Stomach (tissue), 19 donors: ENCODE results near the gene TMEM170A. TPM values are rescaled to one million over a fixed set of nuclear protein-coding genes. Genes with fewer than 3 reads are reported as not detected.
A peak's percentile ranks its signal among the peaks of the same experiment; 100 is the strongest.

Experiments
- DNase-seq, 2 donors: peaks; one replicate each; pipeline versions ENCODE4 v3.0.0 to v3.0.0-alpha.2; 2013 to 2019
- H3K27ac ChIP-seq, 5 donors: fragments of 200-600 bp in 4 of 5; sonication (generic) in 4 of 5; one replicate each; pipeline ENCODE4 v1.5.1; 2013 to 2019; ENCODE audit warnings: mild to moderate bottlenecking in 1 of 5, moderate library complexity in 1 of 5
- H3K27me3 ChIP-seq, 3 donors: fragments of 200-600 bp; sonication (generic); one replicate each; pipeline ENCODE4 v1.5.1; 2017 to 2019; ENCODE audit warnings: mixed run types in 1 of 3
- H3K36me3 ChIP-seq, 4 donors: fragments of 200-600 bp; sonication (generic); 1 replicate in 3 of 4; 2 replicates in 1 of 4; pipeline ENCODE4 v1.5.1; 2016 to 2019
- H3K4me1 ChIP-seq, 4 donors: fragments of 200-600 bp; sonication (generic); one replicate each; pipeline ENCODE4 v1.5.1; 2016 to 2019
- H3K4me3 ChIP-seq, 4 donors: fragments of 200-600 bp; sonication (generic) in 3 of 4; one replicate each; pipeline ENCODE4 v1.5.1; 2016 to 2019; ENCODE audit warnings: mild to moderate bottlenecking in 1 of 4
- H3K9me3 ChIP-seq, 4 donors: fragments of 200-600 bp; sonication (generic); one replicate each; pipeline ENCODE4 v1.5.1; 2016 to 2019
- CTCF ChIP-seq, 7 experiments: fragments of 450-650 bp in 4 of 7; fragments of 200-600 bp in 3 of 7; sonication (generic) in 3 of 7; IDR thresholded peaks; one replicate each; pipeline ENCODE4 v1.5.1; 2016 to 2019; ENCODE audit warnings: antibody characterized with exemption in 7 of 7, control low read depth in 2 of 7, mild to moderate bottlenecking in 1 of 7
- EP300 ChIP-seq: sonication (generic); formaldehyde crosslinking; IDR thresholded peaks from one replicate; pipeline ENCODE4 v1.6.1; 2017; ENCODE audit warnings: antibody characterized with exemption
- POLR2A ChIP-seq, 4 donors: fragments of 450-650 bp; IDR thresholded peaks; one replicate each; pipeline ENCODE4 v1.6.1; 2016; ENCODE audit warnings: antibody characterized with exemption in 4 of 4, control low read depth in 2 of 4, mild to moderate bottlenecking in 1 of 4, moderate library complexity in 1 of 4
- POLR2AphosphoS5 ChIP-seq, 3 donors: sonication (generic); formaldehyde crosslinking; IDR thresholded peaks; one replicate each; pipeline ENCODE4 v1.6.1; 2016; ENCODE audit warnings: antibody characterized with exemption in 3 of 3
- whole genome bisulfite sequencing, 5 donors: extraction: QIAGEN DNeasy Blood & Tissue Kit in 3 of 5; methylation state at CpG; one replicate each; pipeline versions ENCODE4 v1.1.5 to v1.1.7; 2013 to 2018; 5-methylcytosine and 5-hydroxymethylcytosine counted together
- intact Hi-C: fragments of 100-400 bp; cut with DNase I; formaldehyde crosslinking; loops from one replicate; pipeline ENCODE4 v1.15.1; 2023; ENCODE audit warnings: low total_unique reads
- long read RNA-seq, 10 donors: transcript quantifications; one replicate each; lab custom pipeline, GENCODE V29; 2026
- polyA plus RNA-seq, 3 donors: library from polyadenylated mRNA; stranded (reverse); fragments of 200-250 nt; gene quantifications; one replicate each; pipeline ENCODE4 v1.2.3, GENCODE V29; 2013
- total RNA-seq, 5 donors: library from RNA; depleted of rRNA; stranded (reverse); fragments of >200 nt; gene quantifications; one replicate each; pipeline versions ENCODE4 v1.1.0 to v1.2.3, GENCODE V29; 2014 to 2016
- donor health status: healthy with polysubstance abuse.
- donor health status: Bipolar disorder and iron deficiency.
- donor health status: healthy.

Gene TMEM170A
- 100 to 1,000 TPM in 1 of 5 donors, 10 to 100 TPM in 3, 1 to 10 TPM in 1; 7.6 to 134 (median 12.0) TPM for total RNA-seq
- polyA plus RNA-seq, result 1 to 10 TPM; 3.6 to 4.1 (median 3.7) TPM
- long read RNA-seq, donor 1, partial matches to known transcripts, result 0 of 2 reads
- long read RNA-seq, donor 1, other reads (novel, unspliced or antisense), result 0 of 2 reads
- long read RNA-seq, donor 2, full-length matches to known transcripts, result 6 of 11 reads
- long read RNA-seq, donor 2, partial matches to known transcripts, result 5 of 11 reads
- long read RNA-seq, donor 2, other reads (novel, unspliced or antisense), result 0 of 11 reads
- long read RNA-seq, donor 3, full-length matches to known transcripts, result 2 of 2 reads
- long read RNA-seq, donor 3, partial matches to known transcripts, result 0 of 2 reads
- long read RNA-seq, donor 3, other reads (novel, unspliced or antisense), result 0 of 2 reads
- long read RNA-seq, donor 4, result 0 reads
- long read RNA-seq, donor 5, partial matches to known transcripts, result 0 of 5 reads
- long read RNA-seq, donor 5, other reads (novel, unspliced or antisense), result 0 of 5 reads
- long read RNA-seq, donor 6, full-length matches to known transcripts, result 7 of 7 reads
- long read RNA-seq, donor 6, partial matches to known transcripts, result 0 of 7 reads
- long read RNA-seq, donor 6, other reads (novel, unspliced or antisense), result 0 of 7 reads
- long read RNA-seq, donor 7, result 0 reads
- long read RNA-seq, donor 8, full-length matches to known transcripts, result 2 of 2 reads
- long read RNA-seq, donor 8, partial matches to known transcripts, result 0 of 2 reads
- long read RNA-seq, donor 8, other reads (novel, unspliced or antisense), result 0 of 2 reads
- long read RNA-seq, donor 9, full-length matches to known transcripts, result 4 of 12 reads
- long read RNA-seq, donor 9, partial matches to known transcripts, result 8 of 12 reads
- long read RNA-seq, donor 9, other reads (novel, unspliced or antisense), result 0 of 12 reads
- long read RNA-seq, donor 10, full-length matches to known transcripts, result 5 of 5 reads
- long read RNA-seq, donor 10, partial matches to known transcripts, result 0 of 5 reads
- long read RNA-seq, donor 10, other reads (novel, unspliced or antisense), result 0 of 5 reads

- H3K4me1 ChIP-seq, result peaks cover 19 to 35% (median 30%) of the 10 kb centered on the region in 4 donors
- TF ChIP-seq POLR2A (IDR thresholded peaks at IDR 0.05), result peak in 2 of 4 donors; percentile 82 to 87
- TF ChIP-seq CTCF (IDR thresholded peaks at IDR 0.05), result peak in 5 of 7 experiments; percentile 95 to 100 (median 100)
- no peak for TF ChIP-seq EP300
- TF ChIP-seq POLR2AphosphoS5 (IDR thresholded peaks at IDR 0.05), result peak; percentile 82 to 98 (median 98)
- WGBS, 5 donors, result 0 to 1% (median 0%) methylated on average over 15 to 89 of the region's 89 CpGs
Observed at GRCh38 chr16:75464122-75464918, at the start of gene TMEM170A. Gene TMEM170A (minus strand): TSS chr16:75464689. CDS start chr16:75464600, 89 bp downstream.

DNA sequence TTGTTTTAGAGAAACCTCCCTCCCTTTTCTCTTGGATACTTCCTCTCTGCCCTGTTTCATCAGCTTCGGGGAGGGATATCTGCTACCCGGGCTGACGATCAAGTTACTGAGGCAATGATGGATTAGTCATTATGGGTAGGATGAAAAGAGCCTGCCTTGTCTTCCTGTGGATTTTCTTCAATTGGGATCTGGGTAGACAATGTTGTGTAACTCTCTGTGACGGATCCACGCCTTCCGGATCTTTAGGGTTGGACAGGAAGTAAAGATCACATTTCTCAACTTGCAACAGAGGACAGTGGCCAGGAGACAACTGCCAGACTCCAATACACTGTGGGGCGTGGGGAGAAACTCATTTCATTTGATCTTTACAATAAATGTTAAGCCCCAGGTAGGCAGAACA is 42.1 kb upstream of the TMEM170A start:
- no peaks in the 10 kb centered on the region for H3K4me1 ChIP-seq
- H3K36me3 ChIP-seq, result no peaks in the 10 kb centered on the region
- no peak overlapping the region for H3K27ac ChIP-seq
- H3K4me3 ChIP-seq, result no peak overlapping the region
- DNase-seq, result no peak
- 38 to 55% (median 41%) methylated on average over 7 of the region's 7 CpGs for WGBS, 5 donors
- H3K27me3 ChIP-seq, result peaks cover 0 to 19% (median 0%) of the 10 kb centered on the region in 3 donors
- H3K9me3 ChIP-seq, result no peaks in the 10 kb centered on the region
- intact Hi-C loops, result no loop called here
- TF ChIP-seq CTCF (IDR thresholded peaks at IDR 0.05), result no peak
- peak in 1 of 3 donors; percentile 5 for TF ChIP-seq POLR2AphosphoS5 (IDR thresholded peaks at IDR 0.05)

More at GRCh38 chr16:75464122-75464918, at the start of gene TMEM170A:
- Histone ChIP-seq H3K27ac (peak within 1 kb of the TSS; percentile 95 to 98 (median 97)), H3K27me3 (no peaks in the 10 kb centered on the region), H3K36me3 (no peaks in the 10 kb centered on the region), H3K4me3 (peak within 1 kb of the TSS; percentile 72 to 98 (median 86)), H3K9me3 (no peaks in the 10 kb centered on the region)
- peak; percentile 100 for DNase-seq
- intact Hi-C loops, result no loop called here

DNA sequence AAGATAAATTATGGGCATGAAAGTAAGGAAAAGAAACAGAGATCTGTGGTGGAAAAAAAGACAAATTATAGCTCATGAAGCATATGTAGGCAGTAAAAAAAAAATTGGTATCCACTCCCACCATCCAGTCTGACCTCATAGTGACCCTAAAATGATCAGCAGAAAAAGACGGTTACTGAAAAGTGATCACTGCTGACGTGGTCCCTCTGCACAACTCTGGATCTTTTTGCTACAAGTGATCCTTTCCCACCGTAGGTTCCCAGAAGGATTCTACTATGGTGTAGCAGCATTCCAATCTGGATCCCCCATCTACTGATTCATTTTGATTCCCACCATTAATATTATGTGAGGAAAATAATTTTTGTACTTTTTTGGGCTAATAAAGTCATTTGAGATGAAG is 41.6 kb upstream of the TMEM170A start:
- no peaks in the 10 kb centered on the region for H3K36me3 ChIP-seq
- TF ChIP-seq POLR2AphosphoS5 (IDR thresholded peaks at IDR 0.05), result no peak
- no peak for TF ChIP-seq POLR2A (IDR thresholded peaks at IDR 0.05)
- TF ChIP-seq CTCF (IDR thresholded peaks at IDR 0.05), result no peak
- TF ChIP-seq EP300, result no peak
- WGBS, 5 donors, result 71 to 83% (median 76%) methylated on average over 3 of the region's 3 CpGs
- no peaks in the 10 kb centered on the region for H3K9me3 ChIP-seq
- no peaks in the 10 kb centered on the region for H3K4me1 ChIP-seq
- no peak overlapping the region for H3K4me3 ChIP-seq
- DNase-seq, result no peak
- H3K27me3 ChIP-seq, result peaks cover 0 to 19% (median 0%) of the 10 kb centered on the region in 3 donors
- intact Hi-C loops, result no loop called here
- no peak overlapping the region for H3K27ac ChIP-seq
